A375 (cell line): ENCODE measurements around the gene ASZ1. TPM values are rescaled to one million over a fixed set of nuclear protein-coding genes. Genes with fewer than 3 reads are reported as not detected.

Experiments used
- total RNA-seq: library from RNA; depleted of rRNA; stranded (reverse); fragments of >200 nt; shearing (Covaris generic); gene quantifications from 2 replicates; pipeline ENCODE4 v1.2.3, GENCODE V29; 2014; rRNA removed

The ASZ1 gene
- total RNA-seq, result not detected in 2 replicates

GRCh38 chr7:117427258-117427701 lies at the start of gene ASZ1:
Gene ASZ1, minus strand, starts transcription at chr7:117427493. Its CDS starts 33 bp downstream, at chr7:117427460.

GRCh38 chr7:117322741-117323304 lies 104.5 kb downstream of the ASZ1 start, which contains the start of gene WNT2:
Gene WNT2, minus strand, starts transcription at chr7:117323058. Its CDS starts 69 bp downstream, at chr7:117322989.

Other genes with a start within 250 kb of the ASZ1 start
- not detected in 2 replicates for gene WNT2, start 104.4 kb downstream of the ASZ1 start, total RNA-seq
- gene CFTR, start 52.5 kb upstream of the ASZ1 start, total RNA-seq, result not detected in 2 replicates